Progenitor cell of endocrine pancreas (in vitro differentiated cells): ENCODE results near the gene TSKU. TPM values are rescaled to one million over a fixed set of nuclear protein-coding genes. Genes with fewer than 3 reads are reported as not detected.

Source experiments
- DNase-seq: peaks from one replicate; pipeline ENCODE4 v3.0.0; 2021; ENCODE audit warnings: low spot score; ENCODE audit not compliant: unreplicated experiment
- H3K27ac Mint-ChIP-seq: 2 replicates; pipeline ENCODE4 v1.8.0; 2021; ENCODE audit warnings: mild to moderate bottlenecking, moderate library complexity, mixed read lengths
- H3K27me3 Mint-ChIP-seq: 2 replicates; pipeline ENCODE4 v1.8.0; 2021; ENCODE audit warnings: mixed read lengths
- H3K36me3 Mint-ChIP-seq: 2 replicates; pipeline ENCODE4 v1.8.0; 2022; ENCODE audit warnings: mixed read lengths; ENCODE audit not compliant: insufficient read depth
- H3K4me1 Mint-ChIP-seq: 2 replicates; pipeline ENCODE4 v1.8.0; 2021; ENCODE audit warnings: low read depth, mixed read lengths
- H3K4me3 Mint-ChIP-seq: 2 replicates; pipeline ENCODE4 v1.8.0; 2021; ENCODE audit warnings: low read depth, mild to moderate bottlenecking, moderate library complexity, mixed read lengths
- H3K9me3 Mint-ChIP-seq: 2 replicates; pipeline ENCODE4 v1.8.0; 2021; ENCODE audit warnings: low read depth, mixed read lengths
- CTCF ChIP-seq: fragments of 200-600 bp; sonication (generic); IDR thresholded peaks from one replicate; pipeline ENCODE4 v1.5.0; 2021; ENCODE audit warnings: antibody characterized with exemption, mild to moderate bottlenecking; ENCODE audit not compliant: unreplicated experiment
- total RNA-seq: library from RNA; stranded (reverse); gene quantifications from 2 replicates; pipeline ENCODE4 v1.2.1, GENCODE V29; 2021

Gene TSKU
- total RNA-seq, 1 donor from 2014 or later: 29.8 TPM

GRCh38 chr11:76736773-76737495 is 46.2 kb upstream of the TSKU start:
- H3K4me3 Mint-ChIP-seq: no peak overlapping the region
- peaks cover 29% of the 10 kb centered on the region for H3K27me3 Mint-ChIP-seq

GRCh38 chr11:76738618-76739240 is 44.4 kb upstream of the TSKU start:
- Mint-ChIP-seq H3K27ac (no peak overlapping the region), H3K27me3 (peaks cover 29% of the 10 kb centered on the region), H3K4me1 (peaks cover 3% of the 10 kb centered on the region), H3K36me3 (no peaks in the 10 kb centered on the region), H3K9me3 (no peaks in the 10 kb centered on the region), H3K4me3 (no peak overlapping the region)
- no peak for DNase-seq
- no peak for TF ChIP-seq CTCF

More at GRCh38 chr11:76736773-76737495, 46.2 kb upstream of the TSKU start:
- DNase-seq: no peak
- H3K9me3 Mint-ChIP-seq: no peaks in the 10 kb centered on the region
- H3K27ac Mint-ChIP-seq: no peak overlapping the region
- H3K4me1 Mint-ChIP-seq: peaks cover 3% of the 10 kb centered on the region
- no peaks in the 10 kb centered on the region for H3K36me3 Mint-ChIP-seq
- TF ChIP-seq CTCF: no peak

- Mint-ChIP-seq H3K9me3 (no peaks in the 10 kb centered on the region), H3K27ac (no peak overlapping the region), H3K36me3 (no peaks in the 10 kb centered on the region), H3K4me3 (no peak overlapping the region), H3K27me3 (peaks cover 29% of the 10 kb centered on the region), H3K4me1 (peaks cover 3% of the 10 kb centered on the region)
- no peak for TF ChIP-seq CTCF
- no peak for DNase-seq
Observed at GRCh38 chr11:76739798-76740197, 43.4 kb upstream of the TSKU start.

- Mint-ChIP-seq H3K9me3 (no peaks in the 10 kb centered on the region), H3K27me3 (peaks cover 23% of the 10 kb centered on the region), H3K36me3 (no peaks in the 10 kb centered on the region), H3K4me1 (peaks cover 3% of the 10 kb centered on the region), H3K27ac (no peak overlapping the region), H3K4me3 (no peak overlapping the region)
- no peak for DNase-seq
- TF ChIP-seq CTCF: no peak
Observed at GRCh38 chr11:76740772-76741171, 42.4 kb upstream of the TSKU start.

GRCh38 chr11:76742902-76743301 is 40.3 kb upstream of the TSKU start:
- peaks cover 11% of the 10 kb centered on the region for H3K27me3 Mint-ChIP-seq
- no peak overlapping the region for H3K4me3 Mint-ChIP-seq
- H3K9me3 Mint-ChIP-seq: no peaks in the 10 kb centered on the region
- no peak for DNase-seq
- TF ChIP-seq CTCF: no peak
- H3K27ac Mint-ChIP-seq: no peak overlapping the region
- peaks cover 8% of the 10 kb centered on the region for H3K4me1 Mint-ChIP-seq
- no peaks in the 10 kb centered on the region for H3K36me3 Mint-ChIP-seq
